ENCODE results near the gene LVRN.

The LVRN gene

GRCh38 chr5:115956957-115957356, 5.3 kb upstream of the LVRN start:
- DNase-seq (ENCODE audit: low read depth): no peak

- DNase-seq (ENCODE audit: low read depth): no peak
Measured at GRCh38 chr5:115961381-115962238, 665 bp upstream of the LVRN start.

GRCh38 chr5:115962565-115963402, 509 bp downstream of the LVRN start:
- no peak for DNase-seq (ENCODE audit: low read depth)

GRCh38 chr5:115963566-115963965, 1.3 kb downstream of the LVRN start:
- DNase-seq (ENCODE audit: low read depth): no peak

- DNase-seq (ENCODE audit: low read depth): no peak
Measured at GRCh38 chr5:115968770-115969169, 6.5 kb downstream of the LVRN start.

- DNase-seq (ENCODE audit: low read depth): no peak
Measured at GRCh38 chr5:115977096-115977495, 14.8 kb downstream of the LVRN start.

- DNase-seq (ENCODE audit: low read depth): no peak
Measured at GRCh38 chr5:115977988-115978387, 15.7 kb downstream of the LVRN start.

GRCh38 chr5:115978779-115979178, 16.5 kb downstream of the LVRN start:
- DNase-seq (ENCODE audit: low read depth): no peak

- no peak for DNase-seq (ENCODE audit: low read depth)
Measured at GRCh38 chr5:115979201-115980041, 17.1 kb downstream of the LVRN start.

- DNase-seq (ENCODE audit: low read depth): no peak
Measured at GRCh38 chr5:115983519-115983918, 21.2 kb downstream of the LVRN start.

- no peak for DNase-seq (ENCODE audit: low read depth)
Measured at GRCh38 chr5:115985802-115986757, 23.8 kb downstream of the LVRN start.

GRCh38 chr5:115988002-115988401, 25.7 kb downstream of the LVRN start:
- DNase-seq (ENCODE audit: low read depth): no peak

GRCh38 chr5:115992848-115993350, 30.6 kb downstream of the LVRN start:
- no peak for DNase-seq (ENCODE audit: low read depth)

GRCh38 chr5:115995351-115995750, 33.1 kb downstream of the LVRN start:
- no peak for DNase-seq (ENCODE audit: low read depth)

GRCh38 chr5:116002116-116002906, 40.0 kb downstream of the LVRN start:
- no peak for DNase-seq (ENCODE audit: low read depth)

GRCh38 chr5:116004248-116004647, 42.0 kb downstream of the LVRN start:
- no peak for DNase-seq (ENCODE audit: low read depth)

- no peak for DNase-seq (ENCODE audit: low read depth)
Measured at GRCh38 chr5:116009806-116010205, 47.5 kb downstream of the LVRN start.

- no peak for DNase-seq (ENCODE audit: low read depth)
Measured at GRCh38 chr5:116011046-116011445, 48.8 kb downstream of the LVRN start.

GRCh38 chr5:116013207-116013785, 51.0 kb downstream of the LVRN start:
- no peak for DNase-seq (ENCODE audit: low read depth)

GRCh38 chr5:116013936-116014335, 51.7 kb downstream of the LVRN start:
- DNase-seq (ENCODE audit: low read depth): no peak

Data from activated T-cell treated with anti-CD3 and anti-CD28 coated beads for 24 hours (primary cell).